ENCODE data around the gene PDZD2. TPM values are rescaled to one million over a fixed set of nuclear protein-coding genes. Genes with fewer than 3 reads are reported as not detected.

The PDZD2 gene
- total RNA-seq, 1 experiment from 2014 or later = 0.37 TPM

GRCh38 chr5:31987985-31988710 is 349.2 kb downstream of the PDZD2 start:
- peak; percentile 96 for ATAC-seq
- Histone ChIP-seq H2AFZ (ENCODE audit: low read depth, low read length, poor library complexity, severe bottlenecking) (peak overlapping the region; percentile 47), H3K4me3 (replicated peaks in 1 of 2; ENCODE audit: low read depth in 1 of 2, low read length in 2 of 2) (no peak overlapping the region), H3K79me2 (ENCODE audit: insufficient read depth, low read length) (no peaks in the 10 kb centered on the region), H3K27ac (ENCODE audit: low read depth, low read length) (no peak overlapping the region), H3K27me3 (ENCODE audit: insufficient read depth, low read length) (no peaks in the 10 kb centered on the region), H3K9me3 (ENCODE audit: control insufficient read depth in 1 of 2, insufficient read depth in 1 of 2, low read depth in 1 of 2, low read length in 2 of 2) (no peaks in the 10 kb centered on the region), H3K36me3 (ENCODE audit: control insufficient read depth in 1 of 2, insufficient read depth in 2 of 2, low read length in 2 of 2) (no peaks in the 10 kb centered on the region), H4K20me1 (ENCODE audit: insufficient read depth) (no peaks in the 10 kb centered on the region), H3K4me1 (ENCODE audit: control insufficient read depth in 1 of 2, insufficient read depth in 2 of 2, low read length in 2 of 2) (peaks cover 17 to 36% of the 10 kb centered on the region in 2 experiments), H3K9ac (ENCODE audit: low read length) (peak overlapping the region; percentile 21; the same call in 1 of the 2 replicates), H3K4me2 (ENCODE audit: low read length) (peak overlapping the region; percentile 56), H3K9me2 (ENCODE audit: insufficient read depth) (no peaks in the 10 kb centered on the region)
- intact Hi-C loops (cut with micrococcal nuclease) = no loop called here
- POLR2A ChIA-PET = interaction anchor here (0.5 to 0.7 kb wide), 2 partner anchors 25 to 163 kb away, joined by 3 read pairs; no protein-coding TSS in a partner anchor
- CTCF ChIA-PET = no interaction called here
- RAD21 ChIA-PET (ENCODE audit: low non-redundant PET in 1 of 2, low total read pairs in 2 of 2, uncharacterized antibody in 2 of 2, unreplicated experiment in 2 of 2) = no interaction called here
- TF ChIP-seq REST (IDR thresholded peaks at IDR 0.05; ENCODE audit: low read depth) (no peak), SP1 (IDR thresholded peaks at IDR 0.05; ENCODE audit: low read depth) (peak; percentile 42; the same call in 1 of the 2 replicates), CEBPB (IDR thresholded peaks at IDR 0.05; ENCODE audit: low read depth) (peak; percentile 45; the same call in 1 of the 2 replicates), SRF (IDR thresholded peaks at IDR 0.05; ENCODE audit: low read depth) (peak; percentile 57; the same call in 1 of the 2 replicates), POLR2AphosphoS5 (IDR thresholded peaks at IDR 0.05; ENCODE audit: low read depth, low read length) (peak; percentile 53; the same call in 1 of the 2 replicates), SIN3A (IDR thresholded peaks at IDR 0.05; ENCODE audit: low read depth) (no peak), EZH2 (IDR thresholded peaks at IDR 0.05) (no peak), ATF3 (IDR thresholded peaks at IDR 0.05) (peak; percentile 68), POLR2A (IDR thresholded peaks at IDR 0.05; ENCODE audit: borderline replicate concordance, extremely low read depth, insufficient read depth, insufficient read length) (no peak), ZBTB33 (IDR thresholded peaks at IDR 0.05; ENCODE audit: extremely low read depth, insufficient replicate concordance, low read length) (no peak), RAD21 (IDR thresholded peaks at IDR 0.05; ENCODE audit: low read depth) (no peak), JUND (IDR thresholded peaks at IDR 0.05) (peak; percentile 86), EZH2phosphoT487 (IDR thresholded peaks at IDR 0.05; ENCODE audit: borderline replicate concordance) (no peak), EGR1 (IDR thresholded peaks at IDR 0.05; ENCODE audit: low read depth) (no peak), FOSL1 (IDR thresholded peaks at IDR 0.05; ENCODE audit: low read depth) (peak; percentile 94)
- no TSS peak for BruUV-seq (replicated peaks)
- peak; percentile 77 for DNase-seq (ENCODE audit: low read depth, low spot score)
